ENCODE data around the gene PMS1. TPM values are rescaled to one million over a fixed set of nuclear protein-coding genes. Genes with fewer than 3 reads are reported as not detected.

The PMS1 gene
- total RNA-seq, 1 donor from 2014 or later, result 28.4 TPM

Other genes with a start within 250 kb of the PMS1 start
- 2.8 and 26.3 TPM in 2 replicates for gene SLC40A1, start 203.7 kb upstream of the PMS1 start, total RNA-seq
- 64.9 and 65.6 TPM in 2 replicates for gene ASNSD1, start 123.0 kb upstream of the PMS1 start, total RNA-seq
- 7.1 and 7.6 TPM in 2 replicates for gene ANKAR, start 109.8 kb upstream of the PMS1 start, total RNA-seq
- 7.3 and 8.0 TPM in 2 replicates for gene OSGEPL1, start 21.7 kb upstream of the PMS1 start, total RNA-seq
- 50.7 and 70.4 TPM in 2 replicates for gene ORMDL1, start 111 bp upstream of the PMS1 start, total RNA-seq